Urothelium cell line (cell line): ENCODE data around the gene SLCO1B1.
A peak's percentile ranks its signal among the peaks of the same experiment; 100 is the strongest.
"Not testable (repeated sequence)": the region's sequence is repeated elsewhere in the genome, so short reads cannot be mapped to it uniquely, and the experiment has no call there.

Experiments used
- DNase-seq: peaks from one replicate; pipeline ENCODE4 v3.0.0; 2011; ENCODE audit warnings: low spot score, mixed read lengths
- FAIRE-seq: peaks from 2 replicates; lab custom pipeline; 2011; peaks lifted over from hg19 to GRCh38; lab: Jason Lieb, UNC

Gene SLCO1B1

GRCh38 chr12:21130998-21131397, at the start of gene SLCO1B1:
Gene SLCO1B1, plus strand, starts transcription at chr12:21131194. Its CDS starts 10,381 bp downstream, at chr12:21141575.
- DNase-seq (no peak), FAIRE-seq (no peak)

DNA sequence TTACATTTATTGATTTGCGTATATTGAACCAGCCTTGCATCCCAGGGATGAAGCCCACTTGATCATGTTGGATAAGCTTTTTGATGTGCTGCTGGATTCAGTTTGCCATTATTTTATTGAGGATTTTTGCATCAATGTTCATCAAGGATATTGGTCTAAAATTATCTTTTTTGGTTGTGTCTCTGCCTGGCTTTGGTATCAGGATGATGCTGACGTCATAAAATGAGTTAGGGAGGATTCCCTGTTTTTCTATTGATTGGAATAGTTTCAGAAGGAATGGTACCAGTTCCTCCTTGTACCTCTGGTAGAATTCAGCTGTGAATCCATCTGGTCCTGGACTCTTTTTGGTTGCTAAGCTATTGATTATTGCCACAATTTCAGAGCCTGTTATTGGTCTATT, 46.2 kb upstream of the SLCO1B1 start:
- not testable (repeated sequence) for FAIRE-seq, DNase-seq

GRCh38 chr12:21111732-21112131, 19.3 kb upstream of the SLCO1B1 start:
- DNase-seq (no peak), FAIRE-seq (no peak)

GRCh38 chr12:21113266-21113665, 17.7 kb upstream of the SLCO1B1 start:
- no peak for FAIRE-seq

DNA sequence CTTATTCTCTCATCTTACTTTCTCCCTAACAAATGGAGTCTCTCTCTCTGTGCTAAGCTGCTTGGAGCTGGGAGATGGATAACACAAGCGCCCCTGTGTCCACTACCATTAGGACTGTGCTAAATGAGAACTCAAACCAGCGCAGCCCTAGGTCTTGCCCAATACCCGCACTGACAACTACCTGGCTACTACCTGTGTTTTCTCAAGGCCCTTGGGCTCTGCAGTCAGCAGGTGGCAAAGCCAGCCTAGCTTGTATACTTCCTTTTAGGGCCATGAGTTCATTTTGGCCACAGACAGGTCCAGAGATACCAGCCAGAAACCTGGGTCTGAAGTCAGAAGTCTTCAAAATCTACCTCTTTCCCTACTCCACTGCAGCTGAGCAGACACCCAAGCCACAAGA, 13.0 kb upstream of the SLCO1B1 start:
- no peak for DNase-seq

More at GRCh38 chr12:21113266-21113665, 17.7 kb upstream of the SLCO1B1 start:
- no peak for DNase-seq

DNA sequence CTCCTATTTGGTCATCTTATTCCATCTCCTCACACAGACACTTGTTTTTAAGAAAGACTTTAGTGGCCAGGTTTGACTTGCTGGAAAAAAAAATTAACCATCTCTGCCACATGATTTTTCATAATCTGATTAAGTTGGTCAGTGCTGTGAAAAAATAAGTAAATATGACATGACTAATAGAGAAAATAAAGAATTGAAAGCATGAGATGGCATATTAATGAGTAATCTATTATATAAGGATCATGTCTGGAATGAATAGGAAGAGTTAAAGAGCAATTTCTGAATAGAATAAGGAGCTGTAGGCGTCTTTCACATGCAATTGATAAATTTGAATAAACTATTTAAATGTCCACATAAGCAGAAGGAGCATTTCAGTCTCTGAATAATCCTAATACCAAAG, 12.2 kb upstream of the SLCO1B1 start:
- DNase-seq (no peak), FAIRE-seq (no peak)

More for the DNA sequence above, 13.0 kb upstream of the SLCO1B1 start:
- no peak for FAIRE-seq

DNA sequence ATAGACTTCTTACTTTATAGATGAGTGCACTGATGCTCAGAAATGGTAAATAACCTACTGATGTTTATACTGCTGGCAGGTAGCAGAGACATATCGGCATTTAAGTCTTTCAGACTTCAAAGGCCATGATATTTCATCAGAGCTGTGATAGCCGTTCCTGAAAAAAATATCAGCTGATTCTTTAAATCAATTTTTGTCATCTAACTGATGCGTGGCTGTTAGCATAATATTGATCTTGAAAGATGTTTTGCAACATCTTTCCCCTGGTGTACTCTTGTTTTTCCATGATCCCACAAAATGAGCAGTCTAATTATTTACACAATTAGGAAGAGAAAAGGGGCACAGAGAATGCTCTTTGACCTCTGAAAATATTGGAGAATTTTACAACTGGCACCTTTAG, 1.6 kb upstream of the SLCO1B1 start:
- FAIRE-seq (no peak), DNase-seq (no peak)

- DNase-seq (no peak), FAIRE-seq (no peak)
These were observed 1.1 kb upstream of the SLCO1B1 start for GRCh38 chr12:21129906-21130305.

- FAIRE-seq, DNase-seq: not testable (repeated sequence)
These were observed 6.5 kb downstream of the SLCO1B1 start for GRCh38 chr12:21137318-21137999.

GRCh38 chr12:21138016-21138415, 7.0 kb downstream of the SLCO1B1 start:
- FAIRE-seq, result no peak

GRCh38 chr12:21144309-21144708, 13.3 kb downstream of the SLCO1B1 start:
- FAIRE-seq, result no peak
- DNase-seq, result no peak

More at GRCh38 chr12:21138016-21138415, 7.0 kb downstream of the SLCO1B1 start:
- DNase-seq, result no peak

DNA sequence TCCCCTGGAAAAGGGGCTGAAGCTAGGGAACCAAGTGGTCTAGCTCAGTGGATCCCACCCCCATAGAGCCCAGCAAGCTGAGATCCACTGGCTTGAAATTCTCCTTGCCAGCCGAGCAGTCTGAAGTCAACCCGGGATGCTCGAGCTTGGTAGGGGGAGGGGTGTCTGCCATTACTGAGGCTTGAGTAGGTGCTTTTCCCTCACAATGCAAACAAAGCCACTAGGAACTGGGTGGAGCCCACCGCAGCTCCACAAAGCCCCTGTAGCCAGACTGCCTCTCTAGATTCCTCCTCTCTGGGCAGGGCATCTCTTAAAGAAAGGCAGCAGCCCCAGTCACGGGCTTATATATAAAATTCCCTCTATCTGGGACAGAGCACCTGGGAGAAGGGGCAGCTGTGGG, 18.9 kb downstream of the SLCO1B1 start:
- FAIRE-seq, DNase-seq: not testable (repeated sequence)

DNA sequence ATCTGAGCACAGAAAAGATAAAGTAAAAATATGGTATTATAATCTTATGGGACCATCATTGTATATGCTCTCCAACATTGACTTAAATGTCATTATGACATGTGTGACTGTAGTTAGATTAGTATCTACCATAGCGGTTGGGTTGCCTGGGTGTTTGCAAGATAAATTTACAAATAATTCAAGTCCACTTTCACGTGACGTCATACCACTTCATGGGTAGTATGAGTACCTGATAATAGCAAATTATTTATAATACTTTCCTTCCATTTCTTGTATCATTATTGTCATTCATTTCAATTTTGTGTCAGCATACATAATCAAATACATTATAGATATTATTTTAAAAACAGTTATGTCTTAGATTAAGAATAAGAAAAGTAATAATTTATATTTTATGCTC, 20.2 kb downstream of the SLCO1B1 start:
- DNase-seq (no peak), FAIRE-seq (no peak)

- DNase-seq (no peak), FAIRE-seq (no peak)
These were observed 24.7 kb downstream of the SLCO1B1 start for GRCh38 chr12:21155522-21156351.

DNA sequence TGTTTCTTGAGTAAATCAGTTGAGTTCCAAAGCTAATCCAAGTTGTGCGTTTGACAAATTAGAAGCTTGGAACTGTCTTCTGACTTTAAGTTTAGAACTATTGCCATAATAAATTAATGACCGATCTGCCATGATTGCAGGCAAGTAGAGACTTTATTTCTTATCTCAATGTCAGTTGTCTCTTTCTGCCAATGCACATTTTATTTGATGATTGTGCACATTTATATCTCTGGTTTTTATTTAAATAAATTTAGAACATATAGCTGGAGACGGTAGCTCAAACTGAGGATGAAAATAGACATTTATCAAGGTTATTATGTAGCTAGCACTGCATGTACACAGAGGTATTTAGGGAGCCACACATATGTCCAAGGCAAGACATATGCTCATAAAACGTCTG, 34.1 kb downstream of the SLCO1B1 start:
- FAIRE-seq (no peak), DNase-seq (no peak)

DNA sequence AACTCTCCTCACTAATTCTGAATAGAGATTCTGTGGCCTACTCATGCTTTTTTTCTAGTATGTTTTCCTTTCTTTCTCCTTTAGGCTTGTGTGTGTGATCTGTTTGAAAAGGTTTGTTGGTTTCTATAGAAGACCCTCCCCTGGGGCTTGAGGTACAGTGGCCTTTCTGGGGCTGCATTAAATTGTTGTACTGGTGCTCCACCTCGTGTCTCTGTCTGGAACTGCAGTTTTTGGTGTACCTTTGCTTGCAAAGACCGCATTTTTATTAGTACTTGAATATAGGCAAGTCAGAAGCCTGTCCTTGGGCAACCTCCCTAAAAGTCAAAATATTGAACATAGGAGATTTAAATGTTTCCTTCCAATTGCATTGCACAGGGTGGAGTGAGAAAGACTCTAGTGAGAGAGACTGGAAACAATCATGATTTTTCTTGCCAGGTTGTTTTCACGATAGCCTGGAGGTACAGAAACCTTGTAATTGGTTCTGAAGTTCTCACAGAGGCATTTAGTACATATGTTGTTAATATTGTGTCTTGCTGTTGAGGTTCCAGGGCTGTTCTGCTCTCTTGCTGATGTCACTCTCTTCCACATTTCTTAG, 39.0 kb downstream of the SLCO1B1 start:
- peak; percentile 46 for DNase-seq
- FAIRE-seq, result no peak

- FAIRE-seq (no peak), DNase-seq (no peak)
These were observed 41.1 kb downstream of the SLCO1B1 start for GRCh38 chr12:21172079-21172478.

DNA sequence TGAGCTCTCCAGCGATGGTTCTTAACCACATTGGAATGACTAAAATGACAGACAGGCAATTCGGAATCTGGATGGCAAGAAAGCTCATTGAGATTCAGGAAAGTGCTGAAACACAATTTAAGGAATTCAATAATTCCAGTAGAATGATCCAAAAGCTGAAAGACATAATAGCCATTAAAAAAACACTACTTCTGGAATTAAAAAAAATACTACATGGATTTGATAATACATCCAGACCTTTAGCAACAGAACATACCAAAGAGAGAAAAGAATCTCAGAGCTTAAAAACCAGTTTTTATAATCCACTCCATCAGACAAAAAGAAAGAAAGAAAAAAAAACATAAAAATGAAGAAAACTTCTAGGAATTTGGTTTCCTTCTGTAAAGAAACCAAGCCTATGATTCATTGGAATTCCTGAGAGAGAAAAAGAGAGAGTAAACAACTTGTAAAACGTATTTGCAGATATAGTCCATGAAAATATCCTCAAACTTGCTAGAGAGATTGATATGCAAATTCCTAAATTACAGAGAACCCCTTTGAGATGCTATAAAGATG, 52.8 kb downstream of the SLCO1B1 start:
- FAIRE-seq (no peak), DNase-seq (peak; percentile 7)

- DNase-seq, result no peak
These were observed 59.0 kb downstream of the SLCO1B1 start for GRCh38 chr12:21190016-21190415.

GRCh38 chr12:21214433-21214832, 83.4 kb downstream of the SLCO1B1 start:
- DNase-seq, FAIRE-seq: not testable (repeated sequence)

More at GRCh38 chr12:21190016-21190415, 59.0 kb downstream of the SLCO1B1 start:
- no peak for FAIRE-seq

DNA sequence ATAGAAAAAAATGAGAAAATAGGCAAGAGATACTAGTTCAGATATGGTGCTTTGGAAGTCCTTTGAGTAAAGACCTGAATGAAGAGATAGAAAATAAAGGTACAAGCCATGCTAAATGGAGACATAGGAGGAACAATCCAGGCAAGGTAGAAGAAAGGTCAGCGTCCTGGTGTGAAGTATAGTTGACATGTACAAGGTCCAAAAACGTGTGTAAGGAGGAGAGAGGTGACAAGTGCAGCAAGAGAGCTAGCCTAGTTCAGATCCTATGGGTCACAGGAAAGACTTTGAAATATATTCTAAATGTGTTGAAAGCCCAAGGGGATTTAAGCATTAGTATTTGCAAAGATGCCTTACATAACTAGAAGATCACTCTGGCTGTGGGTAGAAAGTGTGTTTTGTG, 88.2 kb downstream of the SLCO1B1 start:
- FAIRE-seq, result no peak
- DNase-seq, result no peak
